ENCODE measurements around the gene TP53INP2. TPM values are rescaled to one million over a fixed set of nuclear protein-coding genes. Genes with fewer than 3 reads are reported as not detected.

TP53INP2 gene
- total and polyA plus RNA-seq, 2 of the 13 experiments (the other 11 are each of a cell fraction or from before 2014, with no cell fraction given): 5.2 to 18.8 TPM

GRCh38 chr20:34703061-34703423 lies 1.1 kb upstream of the TP53INP2 start (continued):
- TF ChIP-seq FIP1L1 (IDR thresholded peaks at IDR 0.05; ENCODE audit: borderline replicate concordance, insufficient read depth, low read depth, low read length): no peak
- TF ChIP-seq THRA (CRISPR knock-in tag; IDR thresholded peaks at IDR 0.05; ENCODE audit: borderline replicate concordance): no peak
- TF ChIP-seq CAMTA2 (CRISPR knock-in tag; IDR thresholded peaks at IDR 0.05; ENCODE audit: borderline replicate concordance): 0 out of 2 replicates have a peak, but pooled peaks have one; percentile 34
- TF ChIP-seq ZNF280B (CRISPR knock-in tag; IDR thresholded peaks at IDR 0.05; ENCODE audit: borderline replicate concordance): no peak
- no peak for TF ChIP-seq SKI (IDR thresholded peaks at IDR 0.05; ENCODE audit: partially characterized antibody)
- TF ChIP-seq KLF16 (CRISPR knock-in tag; IDR thresholded peaks at IDR 0.05): no peak; a peak in 1 of 4 replicates
- TF ChIP-seq DPF2 (CRISPR knock-in tag; IDR thresholded peaks at IDR 0.05; ENCODE audit: borderline replicate concordance, low read depth): no peak
- TF ChIP-seq NRL (CRISPR knock-in tag; IDR thresholded peaks at IDR 0.05; ENCODE audit: borderline replicate concordance): no peak
- no peak for TF ChIP-seq IKZF4 (CRISPR knock-in tag; IDR thresholded peaks at IDR 0.05; ENCODE audit: borderline replicate concordance, low read depth, not compliant biosample characterization)
- no peak for TF ChIP-seq ZNF615 (CRISPR knock-in tag; IDR thresholded peaks at IDR 0.05; ENCODE audit: borderline replicate concordance)
- no peak for TF ChIP-seq ZNF780A (CRISPR knock-in tag; IDR thresholded peaks at IDR 0.05)
- no peak for TF ChIP-seq ONECUT2 (CRISPR knock-in tag; IDR thresholded peaks at IDR 0.05)
- no peak for TF ChIP-seq CREBL2 (CRISPR knock-in tag; IDR thresholded peaks at IDR 0.05; ENCODE audit: borderline replicate concordance)
- 0 out of 2 replicates have a peak, but pooled peaks have one; percentile 5 for TF ChIP-seq ZNF362 (CRISPR knock-in tag; IDR thresholded peaks at IDR 0.05; ENCODE audit: borderline replicate concordance)
- TF ChIP-seq IKZF1 (IDR thresholded peaks at IDR 0.05): no peak
- TF ChIP-seq ZBTB42 (CRISPR knock-in tag; IDR thresholded peaks at IDR 0.05): no peak
- TF ChIP-seq FOXO4 (CRISPR knock-in tag; conservative IDR thresholded peaks at IDR 0.05): 0 out of 2 replicates have a peak, but pooled peaks have one; percentile 84
- no peak for TF ChIP-seq MTA1 (CRISPR knock-in tag; IDR thresholded peaks at IDR 0.05; ENCODE audit: borderline replicate concordance)
- TF ChIP-seq PITX1 (CRISPR knock-in tag; IDR thresholded peaks at IDR 0.05): no peak
- no peak for TF ChIP-seq SRSF9 (IDR thresholded peaks at IDR 0.05; ENCODE audit: borderline replicate concordance, insufficient read depth, low read depth, low read length, poor library complexity, severe bottlenecking)
- no peak for TF ChIP-seq HOXA5 (CRISPR knock-in tag; IDR thresholded peaks at IDR 0.05)
- TF ChIP-seq ZBTB3 (CRISPR knock-in tag; IDR thresholded peaks at IDR 0.05; ENCODE audit: borderline replicate concordance, low read depth): no peak
- no peak for TF ChIP-seq ZNF180 (CRISPR knock-in tag; IDR thresholded peaks at IDR 0.05; ENCODE audit: borderline replicate concordance, low read depth)
- no peak for TF ChIP-seq ZNF746 (CRISPR knock-in tag; IDR thresholded peaks at IDR 0.05)
- no peak for TF ChIP-seq RELA (CRISPR knock-in tag; IDR thresholded peaks at IDR 0.05)
- TF ChIP-seq ZNF792 (CRISPR knock-in tag; IDR thresholded peaks at IDR 0.05): no peak
